GM18868 (cell line): ENCODE data around the gene ACACA.
"Not testable (repeated sequence)": the region's sequence is repeated elsewhere in the genome, so short reads cannot be mapped to it uniquely, and the experiment has no call there.

ENCODE experiments used
- ATAC-seq: cut with Tn5 transposase; IDR thresholded peaks from one replicate; pipeline ENCODE4 v1.9.1; 2021; ENCODE audit warnings: mild to moderate bottlenecking, moderate library complexity; ENCODE audit not compliant: unreplicated experiment

The ACACA gene

GRCh38 chr17:37188157-37188556 is 218.5 kb downstream of the ACACA start:
- ATAC-seq = no peak

- ATAC-seq = no peak
Observed at GRCh38 chr17:37187262-37187661, 219.4 kb downstream of the ACACA start.

GRCh38 chr17:37182786-37183465 is 223.7 kb downstream of the ACACA start:
- no peak for ATAC-seq

- no peak for ATAC-seq
Observed at GRCh38 chr17:37180376-37180775, 226.3 kb downstream of the ACACA start.

GRCh38 chr17:37179893-37180292 is 226.7 kb downstream of the ACACA start:
- ATAC-seq = no peak

GRCh38 chr17:37177254-37177870 is 229.3 kb downstream of the ACACA start:
- no peak for ATAC-seq

GRCh38 chr17:37176723-37177122 is 229.9 kb downstream of the ACACA start:
- no peak for ATAC-seq

GRCh38 chr17:37174205-37174604 is 232.4 kb downstream of the ACACA start:
- no peak for ATAC-seq

- ATAC-seq = no peak
Observed at GRCh38 chr17:37170881-37171425, 235.7 kb downstream of the ACACA start.

- no peak for ATAC-seq
Observed at GRCh38 chr17:37168731-37169353, 237.8 kb downstream of the ACACA start.

- ATAC-seq = no peak
Observed at GRCh38 chr17:37167756-37168155, 238.9 kb downstream of the ACACA start.

- ATAC-seq = no peak
Observed at GRCh38 chr17:37164057-37164456, 242.6 kb downstream of the ACACA start.

GRCh38 chr17:37162800-37163199 is 243.8 kb downstream of the ACACA start:
- ATAC-seq = no peak

- no peak for ATAC-seq
Observed at GRCh38 chr17:37160944-37161343, 245.7 kb downstream of the ACACA start.

GRCh38 chr17:37158290-37158689 is 248.3 kb downstream of the ACACA start:
- ATAC-seq = no peak

GRCh38 chr17:37148156-37148555 is 258.5 kb downstream of the ACACA start:
- no peak for ATAC-seq

GRCh38 chr17:37147301-37147812 is 259.3 kb downstream of the ACACA start:
- ATAC-seq = peak; percentile 83

GRCh38 chr17:37146086-37147064 is 260.3 kb downstream of the ACACA start:
- ATAC-seq = no peak

- ATAC-seq = no peak
Observed at GRCh38 chr17:37144075-37144701, 262.4 kb downstream of the ACACA start.

- not testable (repeated sequence) for ATAC-seq
Observed at GRCh38 chr17:37143558-37143957, 263.1 kb downstream of the ACACA start.
